NT2/D1 (cell line): Measurements from ENCODE around the gene SUN5.

ENCODE experiments used
- SUZ12 ChIP-seq: IDR thresholded peaks from 2 replicates; pipeline ENCODE4 v1.6.1; 2011; ENCODE audit not compliant: insufficient read length, insufficient read depth; ENCODE audit errors: extremely low read depth
- YY1 ChIP-seq: IDR thresholded peaks from 2 replicates; pipeline ENCODE4 v1.6.1; 2011; ENCODE audit not compliant: insufficient read length, insufficient read depth

- TF ChIP-seq SUZ12, result no peak
- TF ChIP-seq YY1, result no peak
Observed at GRCh38 chr20:32960222-32960518, 44.1 kb downstream of the SUN5 start.
